HepG2 (cell line): Measurements from ENCODE around the gene ANAPC16. TPM values are rescaled to one million over a fixed set of nuclear protein-coding genes. Genes with fewer than 3 reads are reported as not detected.

Source experiments
- AHDC1 ChIP-seq: sonication (generic); formaldehyde crosslinking; IDR thresholded peaks from 2 replicates; pipeline ENCODE4 v1.5.1; 2020; ENCODE audit warnings: mild to moderate bottlenecking, missing genetic modification reagents, borderline replicate concordance
- BHLHE40 ChIP-seq: IDR thresholded peaks from 2 replicates; pipeline ENCODE4 v1.6.1; 2011; ENCODE audit warnings: low read length, improper control_type of control experiment
- CCDC6 ChIP-seq: sonication (generic); formaldehyde crosslinking; IDR thresholded peaks from 2 replicates; pipeline ENCODE4 v1.8.1; 2022; ENCODE audit warnings: mild to moderate bottlenecking, missing genetic modification reagents, moderate library complexity
- ETV5 ChIP-seq: IDR thresholded peaks from 2 replicates; pipeline ENCODE4 v1.6.1; 2018; ENCODE audit warnings: missing biosample characterization, missing genetic modification reagents, inconsistent platforms, borderline replicate concordance
- FIP1L1 ChIP-seq: fragments of 200-400 bp; formaldehyde crosslinking; IDR thresholded peaks from 2 replicates; pipeline ENCODE4 v1.6.1; 2018; ENCODE audit warnings: low read depth, mild to moderate bottlenecking, low read length, moderate library complexity, borderline replicate concordance; ENCODE audit not compliant: insufficient read depth
- FOXK1 ChIP-seq: sonication (generic); formaldehyde crosslinking; IDR thresholded peaks from 2 replicates; pipeline ENCODE4 v1.4.0; 2020; ENCODE audit warnings: low read depth, missing genetic modification reagents, borderline replicate concordance
- IRF1 ChIP-seq: sonication (generic); formaldehyde crosslinking; IDR thresholded peaks from 2 replicates; pipeline ENCODE4 v1.4.0; 2020; ENCODE audit warnings: low read depth, mild to moderate bottlenecking, missing genetic modification reagents
- RELA ChIP-seq: sonication (generic); formaldehyde crosslinking; IDR thresholded peaks from 2 replicates; pipeline ENCODE4 v1.4.0; 2020; ENCODE audit warnings: missing genetic modification reagents
- TMF1 ChIP-seq: sonication (generic); formaldehyde crosslinking; IDR thresholded peaks from 2 replicates; pipeline ENCODE4 v1.8.1; 2022; ENCODE audit warnings: low read depth, missing genetic modification reagents
- TOPORS ChIP-seq: sonication (generic); formaldehyde crosslinking; IDR thresholded peaks from 2 replicates; pipeline ENCODE4 v1.8.0; 2023; ENCODE audit warnings: mild to moderate bottlenecking, missing genetic modification reagents
- XBP1 ChIP-seq: sonication (generic); formaldehyde crosslinking; IDR thresholded peaks from 2 replicates; pipeline ENCODE4 v1.5.0; 2020; ENCODE audit warnings: missing genetic modification reagents
- ZBTB34 ChIP-seq: sonication (generic); formaldehyde crosslinking; IDR thresholded peaks from 2 replicates; pipeline ENCODE4 v1.8.0; 2022; ENCODE audit warnings: mild to moderate bottlenecking, missing genetic modification reagents
- ZFP91 ChIP-seq: sonication (generic); formaldehyde crosslinking; IDR thresholded peaks from 2 replicates; pipeline ENCODE4 v1.9.0; 2022; ENCODE audit warnings: missing genetic modification reagents, mild to moderate bottlenecking, borderline replicate concordance
- ZNF264 ChIP-seq: sonication (generic); formaldehyde crosslinking; IDR thresholded peaks from 2 replicates; pipeline ENCODE4 v1.4.0; 2020; ENCODE audit warnings: missing genetic modification reagents
- ZNF274 ChIP-seq: sonication (generic); formaldehyde crosslinking; IDR thresholded peaks from 2 replicates; pipeline ENCODE4 v1.5.1; 2020; ENCODE audit warnings: mild to moderate bottlenecking, missing genetic modification reagents
- ZNF354B ChIP-seq: sonication (generic); formaldehyde crosslinking; IDR thresholded peaks from 2 replicates; pipeline ENCODE4 v1.8.0; 2022; ENCODE audit warnings: mild to moderate bottlenecking, missing genetic modification reagents
- ZNF543 ChIP-seq: sonication (generic); formaldehyde crosslinking; IDR thresholded peaks from 2 replicates; pipeline ENCODE4 v1.4.0; 2020; ENCODE audit warnings: mild to moderate bottlenecking, missing genetic modification reagents
- ZNF670 ChIP-seq: sonication (generic); formaldehyde crosslinking; IDR thresholded peaks from 2 replicates; pipeline ENCODE4 v1.8.0; 2022; ENCODE audit warnings: mild to moderate bottlenecking, missing genetic modification reagents, borderline replicate concordance
- ZNF737 ChIP-seq: sonication (generic); formaldehyde crosslinking; IDR thresholded peaks from 2 replicates; pipeline ENCODE4 v1.5.0; 2020; ENCODE audit warnings: missing genetic modification reagents, mild to moderate bottlenecking, borderline replicate concordance
- polyA plus RNA-seq, 8 experiments: library from polyadenylated mRNA; depleted of rRNA in 3 of 8; stranded (reverse) in 7 of 8; unstranded in 1 of 8; fragments of >200 nt; fragmentation: Illumina TruSeq in 4 of 8; extraction: Trizol in 4 of 8; gene quantifications; 2 replicates each; pipeline versions ENCODE4 v1.2.1 to v1.2.3, GENCODE V29; 2011 to 2016; ENCODE audit warnings: low read depth in 4 of 8, missing spikeins in 1 of 8, mixed read lengths in 1 of 8; ENCODE audit not compliant: insufficient read depth in 1 of 8
- total RNA-seq, 5 experiments: library from RNA; depleted of rRNA; stranded (reverse); fragments of >200 nt; fragmentation: Illumina TruSeq; extraction: Trizol; gene quantifications; 2 replicates each; pipeline ENCODE4 v1.2.3, GENCODE V29; 2016; ENCODE audit warnings: low read depth in 1 of 5

Gene ANAPC16
- total and polyA plus RNA-seq, 2 of the 13 experiments (the other 11 are each of a cell fraction or from before 2014, with no cell fraction given), result 74.8 to 89.4 TPM

GRCh38 chr10:72260239-72260975 is 44.6 kb downstream of the ANAPC16 start (continued):
- TF ChIP-seq ZBTB34 (CRISPR knock-in tag), result peak; percentile 82; the same call in 1 of the 2 replicates
- TF ChIP-seq TMF1 (CRISPR knock-in tag), result peak; percentile 38; the same call in 1 of the 2 replicates
- 0 out of 2 replicates have a peak, but pooled peaks have one; percentile 12 for TF ChIP-seq TOPORS
- TF ChIP-seq ZNF264 (CRISPR knock-in tag), result no peak
- TF ChIP-seq ZFP91 (CRISPR knock-in tag), result peak; percentile 73; the same call in 1 of the 2 replicates
- no peak for TF ChIP-seq BHLHE40
- no peak for TF ChIP-seq FOXK1 (CRISPR knock-in tag)
- TF ChIP-seq XBP1 (CRISPR knock-in tag), result no peak
- TF ChIP-seq ETV5 (CRISPR knock-in tag), result peak; percentile 65; the same call in 1 of the 2 replicates
- TF ChIP-seq ZNF543 (CRISPR knock-in tag), result peak; percentile 80; the same call in 1 of the 2 replicates
- TF ChIP-seq ZNF670 (CRISPR knock-in tag), result peak; percentile 87
- peak; percentile 76; the same call in 1 of the 2 replicates for TF ChIP-seq CCDC6
- 0 out of 2 replicates have a peak, but pooled peaks have one; percentile 32 for TF ChIP-seq FIP1L1
- no peak for TF ChIP-seq ZNF354B (CRISPR knock-in tag)
- TF ChIP-seq ZNF274 (CRISPR knock-in tag), result 0 out of 2 replicates have a peak, but pooled peaks have one; percentile 29
- peak; percentile 11; the same call in 1 of the 2 replicates for TF ChIP-seq RELA
- TF ChIP-seq IRF1 (CRISPR knock-in tag), result peak; percentile 37; the same call in 1 of the 2 replicates
- TF ChIP-seq ZNF737 (CRISPR knock-in tag), result no peak
- peak; percentile 28; the same call in 1 of the 2 replicates for TF ChIP-seq AHDC1 (CRISPR knock-in tag)
